HG03103 (cell line): Measurements from ENCODE around the gene HIPK2.

Experiments used
- ATAC-seq: cut with Tn5 transposase; IDR thresholded peaks from one replicate; pipeline ENCODE4 v1.9.1; 2021; ENCODE audit warnings: low read depth; ENCODE audit not compliant: unreplicated experiment

The HIPK2 gene

DNA sequence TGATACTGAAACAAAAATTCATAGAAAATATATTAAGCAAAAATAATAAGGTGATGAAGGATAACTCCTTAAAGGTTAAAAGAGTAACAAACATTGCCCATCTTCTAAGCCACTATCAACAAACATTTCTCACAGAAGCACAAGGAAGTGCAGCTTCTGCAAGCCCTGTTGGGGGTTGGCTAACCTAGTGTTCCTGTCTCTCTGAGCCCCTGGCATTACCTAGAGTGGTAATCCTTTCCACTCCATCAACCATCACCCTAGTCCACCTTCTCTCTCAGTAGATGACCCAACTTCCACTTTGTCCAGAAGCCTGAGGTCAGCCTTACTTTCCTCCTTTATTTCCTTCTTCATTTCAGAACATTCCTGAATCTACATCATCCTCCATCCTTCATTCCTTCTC lies 59.7 kb downstream of the HIPK2 start:
- no peak for ATAC-seq

DNA sequence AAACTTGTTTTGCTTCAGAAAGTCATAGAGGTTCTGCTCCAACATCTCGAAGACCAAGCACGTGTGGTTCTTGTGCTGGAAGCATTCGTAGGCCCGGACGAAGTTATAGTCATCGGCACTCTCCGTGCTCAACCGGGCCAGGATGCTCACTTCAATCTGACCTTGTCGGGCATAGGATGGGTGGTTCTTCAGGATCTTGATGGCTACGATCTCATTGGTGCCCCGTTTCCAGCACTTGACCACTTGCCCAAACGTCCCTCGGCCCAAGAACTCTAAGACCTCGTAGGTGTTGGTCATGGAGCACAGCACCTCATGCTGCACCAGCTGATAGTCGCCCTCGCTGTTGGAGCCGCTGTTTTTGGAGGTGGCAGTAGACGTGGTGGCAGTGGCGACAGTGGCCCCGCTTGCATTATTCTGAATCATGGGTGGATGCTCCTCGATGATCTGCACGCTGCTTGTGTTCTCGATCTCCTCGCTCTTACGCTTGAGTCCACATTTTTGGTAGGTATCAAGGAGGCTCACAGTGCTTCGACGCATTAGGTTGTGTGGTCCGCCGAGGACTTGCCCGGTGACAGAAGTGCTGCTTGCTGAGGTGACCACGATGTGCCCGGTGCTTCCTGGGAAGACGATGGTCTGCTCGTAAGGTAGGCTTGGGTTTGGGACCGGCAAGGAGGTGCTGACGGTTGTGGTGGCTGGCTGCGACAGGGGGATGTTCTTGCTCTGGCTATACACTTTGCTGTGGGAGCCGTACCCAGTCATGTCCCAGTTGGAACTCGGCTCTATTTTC lies 61.4 kb downstream of the HIPK2 start:
- no peak for ATAC-seq

DNA sequence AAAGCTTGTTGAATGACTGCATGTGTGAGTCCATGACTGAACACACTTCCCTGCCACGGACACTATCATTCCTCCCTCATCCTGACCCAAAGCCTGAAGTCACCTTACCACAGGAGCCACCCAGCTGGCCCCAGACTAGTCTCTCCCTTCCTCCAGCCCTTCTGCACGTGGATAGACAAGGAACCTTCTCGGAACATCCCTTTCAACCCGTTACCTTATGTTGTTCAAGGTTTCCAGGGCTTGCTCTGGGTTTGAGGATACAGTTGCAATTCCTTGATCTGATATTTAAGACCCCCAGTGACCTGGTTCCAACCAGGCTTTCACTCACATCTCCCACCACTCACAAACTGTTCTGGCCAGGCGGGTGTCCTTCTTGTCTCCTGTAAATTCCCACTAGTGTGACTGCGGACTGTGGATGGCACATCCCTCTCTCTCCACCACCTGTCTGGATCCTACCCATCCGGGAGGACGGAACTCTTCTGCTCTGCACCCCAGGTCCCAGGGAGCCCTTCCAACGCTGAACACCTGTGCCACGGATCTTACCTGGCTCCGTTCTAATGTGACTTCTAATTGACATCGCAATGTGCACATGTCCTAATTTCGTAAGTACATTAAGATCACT lies 62.5 kb downstream of the HIPK2 start:
- no peak for ATAC-seq

DNA sequence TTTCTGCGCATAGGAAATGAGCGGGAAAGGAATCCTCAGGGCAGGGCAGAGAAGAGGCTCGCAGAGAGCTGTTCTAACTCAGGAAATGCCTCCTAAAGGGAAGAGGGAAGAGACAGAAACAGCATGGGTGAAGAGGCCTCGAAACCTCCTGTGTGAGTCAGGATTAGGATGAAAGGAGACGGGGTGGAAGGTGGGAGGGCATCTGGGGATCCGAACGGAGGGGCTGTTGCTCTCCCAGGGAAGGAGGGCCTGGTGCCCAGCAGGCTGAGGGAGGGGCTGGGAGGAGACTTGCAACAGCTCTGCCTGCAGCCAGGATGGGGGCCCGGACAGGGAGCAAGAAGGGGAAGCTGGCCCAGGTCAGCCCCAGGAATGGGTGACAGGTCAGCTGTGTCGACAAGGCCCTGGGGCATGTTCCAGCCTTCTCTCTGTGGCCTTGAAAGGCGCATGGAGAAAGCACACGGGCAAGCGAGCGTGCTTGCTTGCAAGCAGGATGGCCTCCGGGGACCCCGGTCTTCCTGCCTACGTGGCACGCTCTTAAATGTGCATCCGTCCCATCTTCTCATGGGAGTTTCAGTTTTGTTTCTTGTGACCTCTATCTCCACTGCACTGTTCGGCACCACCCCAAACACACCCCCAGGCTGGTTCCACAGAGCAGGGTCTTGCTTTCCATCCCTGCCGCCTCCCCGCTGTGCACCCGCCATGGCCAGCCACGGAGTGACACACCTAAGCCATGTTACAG lies 63.5 kb downstream of the HIPK2 start:
- peak; percentile 95 for ATAC-seq

DNA sequence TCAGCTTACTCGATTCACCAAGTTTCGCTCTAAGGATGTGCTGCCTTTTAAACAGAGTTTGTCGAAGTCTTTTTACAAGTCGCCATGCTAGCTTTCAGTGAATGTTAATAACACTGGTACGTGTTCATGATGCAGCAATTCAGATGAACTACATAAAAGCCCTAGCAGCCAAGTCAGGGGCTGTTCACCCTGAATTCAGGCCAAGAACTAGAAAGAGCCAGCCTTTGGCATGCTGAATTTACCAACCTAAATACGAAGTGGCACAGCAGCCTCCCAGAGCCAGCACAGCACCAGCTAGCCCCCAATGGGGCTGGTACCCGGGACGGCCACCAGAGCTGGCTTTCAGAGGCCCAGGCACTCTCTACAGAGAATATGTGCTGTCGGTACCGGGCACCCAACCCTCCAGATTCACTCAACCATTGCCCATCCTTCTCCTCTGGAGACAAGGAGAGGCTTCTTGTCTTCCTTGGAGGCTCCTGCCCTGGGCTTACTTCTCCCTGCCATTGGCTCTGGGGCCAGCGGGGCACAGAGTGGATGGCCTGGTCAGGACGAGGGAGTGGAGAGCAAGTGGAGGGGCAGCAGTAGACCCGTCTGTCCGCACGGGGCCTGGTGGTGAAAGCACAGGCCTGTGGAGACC lies 64.2 kb downstream of the HIPK2 start:
- ATAC-seq: no peak

DNA sequence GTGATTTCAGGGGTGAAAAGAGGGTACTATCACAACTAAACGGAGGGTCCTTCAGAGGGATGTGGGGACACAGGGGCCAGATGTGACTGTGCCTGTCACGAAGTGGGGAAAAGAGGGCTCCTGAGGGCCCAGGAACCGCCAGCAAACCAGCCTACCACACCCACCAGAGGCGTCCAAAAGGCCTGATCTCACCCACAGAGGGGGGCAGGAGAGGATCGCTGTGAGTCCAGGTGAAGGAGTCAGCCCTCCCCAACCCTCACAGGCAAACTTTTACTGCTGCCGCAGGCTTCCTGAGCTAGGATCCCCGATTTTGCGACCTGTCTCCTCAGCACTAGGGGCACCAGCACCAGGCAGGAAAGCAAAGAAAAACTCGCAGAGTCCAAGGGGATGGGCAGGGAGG lies 64.7 kb downstream of the HIPK2 start:
- ATAC-seq: no peak

DNA sequence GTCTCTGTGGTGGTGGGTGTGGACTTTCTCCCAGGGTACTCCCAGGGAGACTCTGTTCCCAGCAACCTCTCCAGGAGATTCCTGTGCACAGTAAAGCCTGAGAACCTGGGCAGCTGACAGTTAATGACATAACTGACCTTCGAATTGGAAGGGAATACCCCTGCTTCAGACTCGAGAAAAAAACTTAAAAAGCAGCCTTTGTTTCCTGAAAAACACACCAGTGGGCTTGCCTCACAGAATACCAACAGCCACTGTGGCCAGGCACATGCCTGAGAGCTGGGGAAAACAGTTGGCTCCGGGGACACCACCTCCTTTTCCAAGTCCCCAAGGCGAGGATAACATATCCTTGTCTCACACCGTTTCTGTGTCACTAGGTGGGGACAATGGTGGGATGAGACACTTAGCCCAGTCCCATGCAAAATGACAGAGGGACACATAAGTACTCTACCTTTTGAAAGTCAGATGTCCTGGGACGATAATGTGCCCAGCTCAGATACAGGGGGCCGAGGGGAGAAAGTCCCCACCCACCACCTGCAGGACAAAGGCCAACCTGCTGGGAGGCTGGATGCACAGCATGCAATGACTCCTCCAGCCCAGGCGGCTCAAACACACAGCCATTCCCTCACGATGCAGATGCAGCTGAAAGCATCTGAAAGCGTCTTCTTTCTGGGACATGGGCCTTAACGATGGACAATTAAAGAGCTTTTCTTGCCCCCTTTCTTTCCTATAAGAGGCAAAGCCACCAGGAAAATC lies 65.6 kb downstream of the HIPK2 start:
- no peak for ATAC-seq

DNA sequence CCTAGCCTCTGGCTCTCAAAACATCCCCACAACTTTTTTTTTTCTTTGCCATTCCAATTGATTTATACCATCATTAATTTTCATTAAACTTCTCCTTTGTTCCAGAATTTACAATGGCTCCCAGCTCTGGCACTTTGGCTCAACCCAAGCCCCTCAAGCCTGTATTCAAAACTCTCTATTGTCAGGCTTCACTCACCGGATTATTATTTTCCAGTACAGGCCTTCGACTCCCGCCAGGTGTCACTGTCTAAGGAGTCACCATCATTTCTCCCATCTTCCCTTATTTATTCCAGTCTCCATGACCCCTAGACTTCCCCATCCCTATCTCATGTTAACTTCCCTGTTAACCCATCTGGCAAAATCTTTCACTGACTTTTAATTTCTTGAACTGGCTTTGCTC lies 67.8 kb downstream of the HIPK2 start:
- ATAC-seq: no peak

DNA sequence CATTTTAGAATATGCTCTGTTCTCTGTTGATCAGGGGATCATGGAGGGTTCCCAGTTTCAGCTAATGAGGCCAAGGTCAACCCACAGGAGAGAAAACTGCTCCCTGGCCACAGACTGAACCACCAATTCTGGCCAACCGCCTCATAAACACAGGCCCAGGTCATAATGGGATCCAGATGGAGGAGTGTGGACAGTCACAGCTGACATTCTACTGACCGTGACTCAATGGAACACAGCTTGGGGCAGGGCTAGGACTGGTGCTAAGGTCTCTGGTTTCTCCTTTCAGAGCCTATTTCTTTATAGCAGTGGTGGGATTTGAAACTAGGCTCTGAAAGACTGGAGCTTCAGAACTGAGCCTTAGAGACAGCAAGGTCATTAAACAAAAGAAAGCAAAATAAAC lies 68.3 kb downstream of the HIPK2 start:
- no peak for ATAC-seq

DNA sequence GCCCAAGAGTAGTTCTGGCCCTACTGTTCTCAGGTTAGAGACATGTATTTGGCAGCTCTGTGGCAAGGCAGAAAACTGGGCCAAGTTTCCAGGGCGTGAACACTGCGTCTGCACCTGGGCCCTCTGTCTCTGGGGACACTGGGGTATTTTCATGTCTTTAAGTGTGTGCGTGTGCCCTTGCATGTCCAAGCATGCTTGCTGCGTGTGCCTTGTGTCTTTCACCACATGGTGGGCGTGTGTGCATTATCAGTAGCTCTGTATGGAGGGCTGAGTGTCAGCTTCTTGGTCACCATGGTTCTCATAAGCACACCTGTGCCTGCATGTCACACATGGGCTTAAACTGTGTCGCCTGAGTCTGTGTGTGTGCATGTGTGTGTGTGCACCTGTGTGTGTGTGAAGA lies 69.3 kb downstream of the HIPK2 start:
- peak; percentile 88 for ATAC-seq

DNA sequence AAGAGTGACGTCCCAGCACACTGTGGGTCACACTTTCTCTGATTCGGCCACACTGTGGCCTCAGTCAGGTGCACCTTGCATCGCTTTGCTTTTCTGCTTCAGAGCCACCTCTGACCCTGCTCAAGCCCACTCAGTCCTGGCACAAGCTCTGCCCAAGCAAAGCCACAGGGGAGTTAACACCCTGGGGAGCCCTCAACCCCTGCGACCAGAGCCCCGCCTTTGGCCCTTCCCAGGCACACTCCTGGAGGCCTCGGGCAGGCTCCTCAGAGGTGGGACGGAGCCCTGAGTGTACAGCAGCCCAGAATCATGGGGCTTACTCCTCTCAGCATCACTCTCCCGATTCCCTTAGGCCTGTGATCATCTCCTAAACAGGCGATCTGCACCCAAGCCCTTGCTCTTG lies 71.0 kb downstream of the HIPK2 start:
- no peak for ATAC-seq

DNA sequence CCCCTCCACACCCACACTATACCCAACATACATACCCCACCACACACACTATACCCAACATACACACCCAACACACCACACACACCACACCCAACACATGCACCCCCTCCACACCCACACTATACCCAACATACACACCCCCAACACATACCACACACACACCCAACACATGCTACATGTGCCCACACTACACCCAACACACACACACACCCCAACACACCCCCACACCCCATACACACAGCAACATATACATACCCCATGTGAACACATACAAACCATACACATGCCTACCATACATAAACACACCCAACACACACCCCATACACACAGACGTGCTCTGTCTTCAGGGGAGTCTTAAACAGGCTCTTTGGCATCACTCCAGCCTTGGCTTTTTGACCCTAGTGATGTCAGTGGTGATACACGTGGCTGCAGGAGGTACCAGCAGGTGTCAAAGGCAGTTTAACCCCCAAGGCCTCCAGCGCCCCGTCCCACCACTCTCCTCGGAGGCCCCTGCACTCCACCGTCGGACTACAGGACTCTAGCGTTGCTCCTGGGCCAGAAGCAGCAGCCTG lies 73.4 kb downstream of the HIPK2 start:
- no peak for ATAC-seq

DNA sequence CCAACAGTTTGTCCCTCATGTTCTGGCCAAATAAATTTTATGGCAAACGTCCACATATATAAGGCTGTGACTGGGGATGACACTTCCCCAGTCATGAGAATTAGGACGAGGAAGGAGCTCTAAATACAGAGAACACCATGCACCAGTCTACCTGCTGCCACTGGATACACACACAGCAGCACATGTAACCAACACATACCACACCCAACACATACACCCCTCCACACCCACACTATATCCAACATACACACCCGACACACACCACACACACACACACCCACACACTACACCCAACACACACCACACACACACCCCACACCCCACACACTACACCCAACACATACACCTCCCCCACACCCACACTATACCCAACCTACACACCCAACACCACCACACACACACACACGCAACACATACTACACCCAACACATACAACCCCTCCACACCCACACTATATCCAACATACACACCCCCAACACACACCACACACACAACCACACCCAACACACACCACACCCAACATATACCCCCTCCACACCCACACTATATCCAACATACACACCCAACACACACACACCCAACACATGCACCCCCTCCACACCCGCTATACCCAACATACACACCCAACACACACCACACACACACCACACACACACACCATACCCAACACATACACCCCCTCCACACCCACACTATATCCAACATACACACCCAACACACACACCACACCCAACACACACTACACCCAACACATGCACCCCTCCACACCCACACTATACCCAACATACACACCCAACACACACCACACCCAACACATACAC lies 74.1 kb downstream of the HIPK2 start:
- ATAC-seq: peak; percentile 24

DNA sequence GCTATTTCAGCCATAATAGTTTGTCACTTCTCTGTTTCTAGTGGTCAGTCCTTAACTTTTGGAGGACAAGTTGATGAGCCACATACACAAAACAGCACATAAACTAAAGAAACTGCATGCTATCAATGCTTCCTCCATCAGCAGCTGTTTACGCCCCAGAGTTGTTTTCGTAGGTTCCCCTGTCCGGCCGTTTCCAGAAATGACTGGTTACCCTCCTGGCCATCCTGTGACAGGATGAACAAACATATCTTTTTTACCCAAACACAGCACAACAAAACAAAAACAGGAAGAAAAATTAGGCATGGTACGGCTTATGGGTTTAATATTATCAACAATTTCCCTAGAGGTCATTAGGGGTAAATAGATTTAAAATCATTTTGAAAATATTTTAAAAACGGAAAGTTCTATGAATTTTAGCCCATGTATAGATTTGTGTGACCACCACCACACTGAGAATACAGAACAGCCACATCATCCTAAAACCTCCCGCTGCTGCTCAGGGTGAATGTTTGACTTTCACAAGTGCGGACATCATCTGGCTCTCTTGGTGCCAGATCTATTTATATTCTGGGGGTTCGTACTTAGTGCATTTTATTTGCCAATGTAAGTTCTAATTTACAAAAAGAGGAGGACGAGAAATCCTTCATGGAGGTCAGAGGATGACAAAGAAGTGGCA lies 74.8 kb downstream of the HIPK2 start:
- ATAC-seq: peak; percentile 69

DNA sequence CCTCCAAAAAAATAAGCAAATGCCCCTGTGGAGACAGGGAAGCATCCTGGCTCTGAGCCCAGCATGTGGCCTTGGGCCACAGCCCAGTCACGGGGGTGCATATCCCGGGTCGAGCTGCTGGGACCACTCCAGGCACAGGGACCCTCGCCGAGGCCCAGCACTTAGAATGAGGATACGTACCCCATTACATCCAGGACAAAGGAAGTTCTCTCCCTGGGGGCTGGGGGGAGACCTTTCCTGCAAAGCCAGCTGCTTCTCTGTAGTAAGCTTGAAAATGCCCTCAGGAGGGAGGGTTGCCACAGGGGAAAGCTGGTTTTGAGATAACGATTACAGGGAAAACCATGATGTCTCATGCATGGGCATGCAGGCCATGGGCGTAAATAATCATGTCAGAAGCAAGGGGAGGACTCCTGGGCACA lies 75.5 kb downstream of the HIPK2 start:
- ATAC-seq: peak; percentile 4

DNA sequence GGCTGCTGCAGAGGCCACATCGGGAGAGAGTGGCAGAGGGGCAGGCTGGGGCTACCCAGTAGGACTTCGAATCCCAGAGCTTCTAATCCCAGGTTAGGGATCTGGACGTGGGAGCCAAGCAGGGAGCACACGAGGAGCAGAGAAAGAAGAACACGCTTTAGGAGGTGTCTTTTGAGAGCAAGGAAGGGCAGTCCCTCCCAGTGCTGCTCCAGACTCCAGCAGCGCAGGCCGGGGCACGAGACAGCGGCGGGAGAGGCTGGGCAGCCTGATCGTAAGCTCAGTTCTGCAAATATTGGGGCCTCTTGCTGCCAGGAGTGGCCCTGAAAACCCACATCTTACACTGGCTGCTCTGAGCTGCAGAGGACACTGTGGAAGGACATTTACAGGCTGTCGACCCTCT lies 75.9 kb downstream of the HIPK2 start:
- no peak for ATAC-seq

DNA sequence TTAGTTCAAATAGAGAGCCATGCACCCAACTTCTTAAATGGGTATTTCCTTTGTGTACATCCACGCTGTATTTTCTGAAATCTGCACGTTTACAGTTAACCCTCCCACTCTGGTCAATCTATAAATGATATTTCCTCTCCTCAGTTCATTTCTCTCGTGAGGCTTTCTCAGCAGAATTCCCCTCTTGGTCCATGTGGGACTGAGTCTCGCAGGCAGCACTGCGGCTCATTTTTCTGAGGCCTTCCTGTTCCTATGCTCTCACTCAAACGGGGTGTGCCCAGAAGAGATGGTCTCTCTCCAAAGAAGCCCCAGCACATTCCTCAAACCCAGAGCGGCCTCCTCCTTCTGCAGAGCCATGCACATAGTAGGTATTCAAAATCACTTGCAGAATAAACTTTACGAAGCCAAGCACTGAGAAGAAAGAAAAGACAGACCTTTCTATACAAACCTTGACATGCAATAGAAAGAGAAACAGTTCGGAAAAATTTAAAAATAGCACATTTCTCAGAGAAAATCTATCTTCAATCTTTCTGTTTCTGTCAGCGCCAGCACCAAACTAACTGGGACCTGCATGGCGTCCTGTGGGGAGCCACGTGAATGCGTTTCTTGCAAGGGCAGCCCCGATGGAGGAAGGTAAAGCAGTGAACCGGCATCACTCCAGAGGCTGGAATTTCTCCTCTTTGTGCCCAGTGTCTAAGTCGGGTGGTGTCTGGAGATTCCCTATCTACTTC lies 77.1 kb downstream of the HIPK2 start:
- no peak for ATAC-seq
